Measurements from ENCODE around the gene SLC2A13. TPM values are rescaled to one million over a fixed set of nuclear protein-coding genes. Genes with fewer than 3 reads are reported as not detected.
A peak's percentile ranks its signal among the peaks of the same experiment; 100 is the strongest.

The SLC2A13 gene
- total and polyA plus RNA-seq, 11 donors: 1.9 to 17.6 (median 8.5) TPM

DNA sequence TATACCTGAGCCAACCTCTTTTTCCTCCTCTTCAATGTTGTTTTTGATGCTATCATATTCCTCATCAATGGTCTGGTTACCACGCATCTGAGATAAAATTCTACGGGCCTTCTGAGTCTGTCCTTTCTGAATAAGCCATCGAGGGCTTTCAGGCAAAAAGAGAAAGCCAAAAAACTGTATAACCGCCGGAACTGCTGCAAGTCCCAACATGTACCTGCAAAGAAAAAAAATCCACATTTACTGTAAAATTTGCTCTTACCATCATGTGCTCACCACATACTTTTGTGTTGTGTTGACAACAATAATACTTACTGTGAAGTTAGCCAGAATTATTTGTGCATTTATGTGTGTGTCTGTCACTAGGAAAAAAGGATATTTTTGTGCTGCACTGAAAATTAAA lies 77.6 kb downstream of the SLC2A13 start:
- Histone ChIP-seq H3K4me1 (peaks cover 0 to 8% (median 0%) of the 10 kb centered on the region in 12 donors), H3K27ac (no peak overlapping the region), H3K9me3 (no peaks in the 10 kb centered on the region), H3K4me3 (no peak overlapping the region), H3K27me3 (no peaks in the 10 kb centered on the region), H3K36me3 (peaks cover 0 to 6% (median 0%) of the 10 kb centered on the region in 9 donors)
- no peak for TF ChIP-seq POLR2A (IDR thresholded peaks at IDR 0.05)
- TF ChIP-seq, protein P1, sequence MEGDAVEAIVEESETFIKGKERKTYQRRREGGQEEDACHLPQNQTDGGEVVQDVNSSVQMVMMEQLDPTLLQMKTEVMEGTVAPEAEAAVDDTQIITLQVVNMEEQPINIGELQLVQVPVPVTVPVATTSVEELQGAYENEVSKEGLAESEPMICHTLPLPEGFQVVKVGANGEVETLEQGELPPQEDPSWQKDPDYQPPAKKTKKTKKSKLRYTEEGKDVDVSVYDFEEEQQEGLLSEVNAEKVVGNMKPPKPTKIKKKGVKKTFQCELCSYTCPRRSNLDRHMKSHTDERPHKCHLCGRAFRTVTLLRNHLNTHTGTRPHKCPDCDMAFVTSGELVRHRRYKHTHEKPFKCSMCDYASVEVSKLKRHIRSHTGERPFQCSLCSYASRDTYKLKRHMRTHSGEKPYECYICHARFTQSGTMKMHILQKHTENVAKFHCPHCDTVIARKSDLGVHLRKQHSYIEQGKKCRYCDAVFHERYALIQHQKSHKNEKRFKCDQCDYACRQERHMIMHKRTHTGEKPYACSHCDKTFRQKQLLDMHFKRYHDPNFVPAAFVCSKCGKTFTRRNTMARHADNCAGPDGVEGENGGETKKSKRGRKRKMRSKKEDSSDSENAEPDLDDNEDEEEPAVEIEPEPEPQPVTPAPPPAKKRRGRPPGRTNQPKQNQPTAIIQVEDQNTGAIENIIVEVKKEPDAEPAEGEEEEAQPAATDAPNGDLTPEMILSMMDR (IDR thresholded peaks at IDR 0.05): no peak
- DNase-seq (no peak), ATAC-seq (no peak)
- intact Hi-C loops (cut with DNase I): no loop called here
- WGBS, 4 donors: 92 to 98% (median 94%) methylated on average over 5 of the region's 5 CpGs

- ATAC-seq (no peak), DNase-seq (no peak)
- Histone ChIP-seq H3K27ac (no peak overlapping the region), H3K4me1 (peaks cover 0 to 5% (median 0%) of the 10 kb centered on the region in 12 donors), H3K9me3 (no peaks in the 10 kb centered on the region), H3K36me3 (peaks cover 0 to 6% (median 0%) of the 10 kb centered on the region in 9 donors), H3K4me3 (no peak overlapping the region), H3K27me3 (no peaks in the 10 kb centered on the region)
- intact Hi-C loops (cut with DNase I): no loop called here
- no peak for TF ChIP-seq POLR2A (IDR thresholded peaks at IDR 0.05)
- TF ChIP-seq, protein P1 (IDR thresholded peaks at IDR 0.05): no peak
These were observed 83.0 kb downstream of the SLC2A13 start for GRCh38 chr12:40022850-40023249.

DNA sequence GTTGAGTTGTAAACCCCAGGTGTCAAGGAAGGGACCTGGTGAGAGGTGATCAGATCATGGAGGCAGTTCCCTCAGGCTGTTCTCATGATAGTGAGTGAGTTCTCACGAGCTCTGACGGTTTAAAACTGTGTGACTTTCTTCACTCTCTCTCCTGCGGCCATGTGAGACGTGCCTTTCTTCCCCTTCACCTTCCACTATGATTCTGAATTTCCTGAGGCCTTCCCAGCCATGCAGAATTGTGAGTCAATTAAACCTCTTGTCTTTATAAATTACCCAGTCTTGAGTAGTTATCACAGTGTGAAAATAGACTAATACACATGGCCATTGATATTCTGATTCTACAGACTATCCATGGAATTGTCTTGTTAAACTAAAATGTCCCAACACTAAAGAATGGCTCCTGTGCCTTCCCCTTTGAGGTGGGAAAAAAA lies 85.6 kb downstream of the SLC2A13 start:
- H3K27me3 ChIP-seq: no peaks in the 10 kb centered on the region
- peaks cover 0 to 17% (median 0%) of the 10 kb centered on the region in 12 donors for H3K4me1 ChIP-seq
- 89 to 95% (median 92%) methylated on average over 4 of the region's 4 CpGs for WGBS, 4 donors
- intact Hi-C loops (cut with DNase I): no loop called here
- TF ChIP-seq POLR2A (IDR thresholded peaks at IDR 0.05): no peak
- TF ChIP-seq, protein P1 (IDR thresholded peaks at IDR 0.05): no peak
- no peaks in the 10 kb centered on the region for H3K36me3 ChIP-seq
- H3K4me3 ChIP-seq: no peak overlapping the region
- ATAC-seq (no peak), DNase-seq (no peak)
- H3K27ac ChIP-seq: no peak overlapping the region
- no peaks in the 10 kb centered on the region for H3K9me3 ChIP-seq

GRCh38 chr12:40017488-40017887 lies 88.4 kb downstream of the SLC2A13 start:
- peak in 3 of 4 donors; percentile 19 to 48 (median 21) for ATAC-seq

More at GRCh38 chr12:40017488-40017887, 88.4 kb downstream of the SLC2A13 start:
- intact Hi-C loops (cut with DNase I): loop anchor here in 2 of 10 donors (5.0 to 10.0 kb wide), 2 partner anchors 35 to 433 kb away; no protein-coding TSS in a partner anchor
- Histone ChIP-seq H3K36me3 (no peaks in the 10 kb centered on the region), H3K9me3 (no peaks in the 10 kb centered on the region), H3K27ac (peak overlapping the region in 2 of 12 donors; percentile 2 to 38), H3K4me1 (peaks cover 0 to 20% (median 7%) of the 10 kb centered on the region in 12 donors), H3K27me3 (no peaks in the 10 kb centered on the region), H3K4me3 (no peak overlapping the region)
- no peak for DNase-seq
- 87 to 100% (median 97%) methylated on average over 1 of the region's 1 CpG for WGBS, 4 donors
- TF ChIP-seq, protein P1 (IDR thresholded peaks at IDR 0.05): no peak
- TF ChIP-seq POLR2A (IDR thresholded peaks at IDR 0.05): no peak
